Upper lobe of right lung (tissue), 1 donor: ENCODE data around the gene RHOG. TPM values are rescaled to one million over a fixed set of nuclear protein-coding genes. Genes with fewer than 3 reads are reported as not detected.
A peak's percentile ranks its signal among the peaks of the same experiment; 100 is the strongest.

ENCODE experiments used
- ATAC-seq: fragments of 200-7000 bp; cut with Tn5 transposase; one replicate; pipeline ENCODE4 v1.9.1; 2020; ENCODE audit warnings: mild to moderate bottlenecking, moderate library complexity
- DNase-seq: peaks from one replicate; pipeline ENCODE4 v3.0.0-alpha.2; 2020
- H3K27ac ChIP-seq: fragments of 200-600 bp; one replicate; pipeline ENCODE4 v1.8.0; 2022
- H3K27me3 ChIP-seq: fragments of 200-600 bp; one replicate; pipeline ENCODE4 v1.8.0; 2022; ENCODE audit warnings: mild to moderate bottlenecking
- H3K36me3 ChIP-seq: fragments of 200-600 bp; one replicate; pipeline ENCODE4 v1.8.0; 2022
- H3K4me1 ChIP-seq: fragments of 200-600 bp; one replicate; pipeline ENCODE4 v1.8.0; 2022
- H3K4me3 ChIP-seq: fragments of 200-600 bp; one replicate; pipeline ENCODE4 v1.8.0; 2022; ENCODE audit warnings: mild to moderate bottlenecking
- H3K9me3 ChIP-seq: fragments of 200-600 bp; one replicate; pipeline ENCODE4 v1.8.0; 2022
- CTCF ChIP-seq: fragments of 200-600 bp; IDR thresholded peaks from one replicate; pipeline ENCODE4 v1.8.0; 2022; ENCODE audit warnings: antibody characterized with exemption
- intact Hi-C: fragments of 100-400 bp; cut with DNase I; formaldehyde crosslinking; loops from one replicate; pipeline ENCODE4 v1.11.0; 2022
- total RNA-seq: library from RNA; stranded (reverse); fragmentation: NEBNext Ultra II Directional; extraction: Animal tissue kit (Norgen Biotek cat#: 25700); gene quantifications from one replicate; pipeline ENCODE4 v1.2.1, GENCODE V29; 2021
- donor health status: DM: no; HTN: yes; CAD: no; lungs with severe emphysema.

RHOG gene
- total RNA-seq, 1 donor from 2014 or later: 65.6 TPM

GRCh38 chr11:3802011-3802790 lies 38.6 kb downstream of the RHOG start:
- DNase-seq: no peak
- no peak for ATAC-seq
- TF ChIP-seq CTCF: no peak

GRCh38 chr11:3799873-3800272 lies 40.9 kb downstream of the RHOG start:
- DNase-seq (no peak), ATAC-seq (no peak)
- intact Hi-C loops: no loop called here
- no peak overlapping the region for H3K4me3 ChIP-seq
- H3K9me3 ChIP-seq: no peaks in the 10 kb centered on the region
- TF ChIP-seq CTCF: no peak
- no peaks in the 10 kb centered on the region for H3K36me3 ChIP-seq
- peaks cover 16% of the 10 kb centered on the region for H3K4me1 ChIP-seq
- H3K27me3 ChIP-seq: no peaks in the 10 kb centered on the region
- H3K27ac ChIP-seq: no peak overlapping the region

More at GRCh38 chr11:3802011-3802790, 38.6 kb downstream of the RHOG start:
- intact Hi-C loops: no loop called here
- Histone ChIP-seq H3K36me3 (no peaks in the 10 kb centered on the region), H3K27ac (no peak overlapping the region), H3K9me3 (no peaks in the 10 kb centered on the region), H3K27me3 (no peaks in the 10 kb centered on the region), H3K4me1 (no peaks in the 10 kb centered on the region), H3K4me3 (no peak overlapping the region)

DNA sequence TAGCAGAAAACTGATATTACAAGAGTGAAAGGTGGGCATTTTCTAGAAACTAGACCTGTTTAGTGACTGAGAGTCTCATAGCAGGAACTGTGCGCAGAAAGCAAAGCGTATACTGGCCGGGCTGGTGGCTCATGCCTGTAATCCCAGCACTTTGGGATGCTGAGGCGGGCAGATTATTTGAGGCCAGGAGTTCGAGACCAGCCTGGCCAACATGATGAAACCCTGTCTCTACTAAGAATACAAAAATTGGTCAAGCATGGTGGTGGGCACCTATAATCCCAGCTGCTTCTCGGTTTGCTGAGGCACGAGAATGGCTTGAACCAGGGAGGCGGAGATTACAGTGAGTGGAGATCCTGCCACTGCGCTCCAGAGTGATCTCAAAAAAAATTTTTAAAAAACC lies 41.6 kb downstream of the RHOG start:
- H3K27ac ChIP-seq: no peak overlapping the region
- H3K4me1 ChIP-seq: peaks cover 22% of the 10 kb centered on the region
- no peak for TF ChIP-seq CTCF
- H3K27me3 ChIP-seq: no peaks in the 10 kb centered on the region
- intact Hi-C loops: no loop called here
- peak; percentile 17 for DNase-seq
- no peaks in the 10 kb centered on the region for H3K9me3 ChIP-seq
- H3K36me3 ChIP-seq: no peaks in the 10 kb centered on the region
- H3K4me3 ChIP-seq: no peak overlapping the region
- no peak for ATAC-seq

- Histone ChIP-seq H3K36me3 (peaks cover 15% of the 10 kb centered on the region), H3K9me3 (no peaks in the 10 kb centered on the region), H3K4me1 (peaks cover 22% of the 10 kb centered on the region), H3K4me3 (peak within 1 kb of the TSS; percentile 89), H3K27ac (peak within 1 kb of the TSS; percentile 98), H3K27me3 (no peaks in the 10 kb centered on the region)
- no peak for TF ChIP-seq CTCF
- DNase-seq: peak; percentile 100
- ATAC-seq: peak; percentile 96
- intact Hi-C loops: no loop called here
These were observed 43.2 kb downstream of the RHOG start, which contains the start of gene NUP98 for GRCh38 chr11:3797329-3798090. NUP98 (minus strand) TSS chr11:3797554; CDS start chr11:3782117, 15,437 bp downstream.

- intact Hi-C loops: no loop called here
- Histone ChIP-seq H3K4me3 (peak overlapping the region; percentile 89), H3K36me3 (peaks cover 21% of the 10 kb centered on the region)
These were observed 43.9 kb downstream of the RHOG start for GRCh38 chr11:3796801-3797328.

More at GRCh38 chr11:3796801-3797328, 43.9 kb downstream of the RHOG start:
- H3K27ac ChIP-seq: peak overlapping the region; percentile 98
- no peaks in the 10 kb centered on the region for H3K9me3 ChIP-seq
- TF ChIP-seq CTCF: no peak
- H3K4me1 ChIP-seq: peaks cover 22% of the 10 kb centered on the region
- no peaks in the 10 kb centered on the region for H3K27me3 ChIP-seq
- no peak for DNase-seq
- ATAC-seq: peak; percentile 54
